Hepatic stellate cell (primary cell): ENCODE data around the gene TCEAL4.
A peak's percentile ranks its signal among the peaks of the same experiment; 100 is the strongest.
"Not testable (repeated sequence)": the region's sequence is repeated elsewhere in the genome, so short reads cannot be mapped to it uniquely, and the experiment has no call there.

Experiments used
- DNase-seq: peaks from one replicate; pipeline ENCODE4 v3.0.0; 2011; ENCODE audit warnings: low spot score

The TCEAL4 gene

GRCh38 chrX:103592295-103592694 lies 7.0 kb downstream of the TCEAL4 start:
- not testable (repeated sequence) for DNase-seq

- not testable (repeated sequence) for DNase-seq
Measured at GRCh38 chrX:103595202-103595601, 9.9 kb downstream of the TCEAL4 start.

- DNase-seq: peak; percentile 25
Measured at GRCh38 chrX:103607364-103608305, 22.3 kb downstream of the TCEAL4 start, which contains the start of gene TCEAL3. Gene TCEAL3, plus strand, starts transcription at chrX:103607963. Its CDS starts 1,102 bp downstream, at chrX:103609065.

GRCh38 chrX:103608306-103608963 lies 23.1 kb downstream of the TCEAL4 start:
- no peak for DNase-seq

- no peak for DNase-seq
Measured at GRCh38 chrX:103610282-103610681, 25.0 kb downstream of the TCEAL4 start.

GRCh38 chrX:103613362-103613890 lies 28.1 kb downstream of the TCEAL4 start:
- DNase-seq: no peak

GRCh38 chrX:103614999-103615398 lies 29.7 kb downstream of the TCEAL4 start:
- DNase-seq: no peak

- no peak for DNase-seq
Measured at GRCh38 chrX:103615781-103616371, 30.6 kb downstream of the TCEAL4 start.

GRCh38 chrX:103616676-103617186 lies 31.4 kb downstream of the TCEAL4 start:
- no peak for DNase-seq

- no peak for DNase-seq
Measured at GRCh38 chrX:103624111-103624510, 38.8 kb downstream of the TCEAL4 start.

- no peak for DNase-seq
Measured at GRCh38 chrX:103626855-103627254, 41.5 kb downstream of the TCEAL4 start.

GRCh38 chrX:103628386-103629317 lies 43.3 kb downstream of the TCEAL4 start, which contains the start of gene TCEAL1:
Gene TCEAL1, plus strand, starts transcription at chrX:103628975. Its CDS starts 942 bp downstream, at chrX:103629917.
- DNase-seq: no peak

GRCh38 chrX:103629318-103630170 lies 44.2 kb downstream of the TCEAL4 start:
- no peak for DNase-seq

GRCh38 chrX:103630171-103630511 lies 44.8 kb downstream of the TCEAL4 start:
- DNase-seq: no peak

GRCh38 chrX:103631145-103631544 lies 45.8 kb downstream of the TCEAL4 start:
- DNase-seq: no peak

- no peak for DNase-seq
Measured at GRCh38 chrX:103635436-103635835, 50.1 kb downstream of the TCEAL4 start.
